Body of pancreas (tissue), 4 donors: Measurements from ENCODE around the gene PDE10A.

ENCODE experiments used
- CTCF ChIP-seq, 7 experiments: fragments of 450-650 bp in 4 of 7; fragments of 200-600 bp in 3 of 7; sonication (generic) in 3 of 7; IDR thresholded peaks; one replicate each; pipeline ENCODE4 v1.5.1; 2016 to 2019; ENCODE audit warnings: antibody characterized with exemption in 7 of 7
- POLR2A ChIP-seq, 3 donors: fragments of 450-650 bp; IDR thresholded peaks; one replicate each; pipeline ENCODE4 v1.6.1; 2016; ENCODE audit warnings: antibody characterized with exemption in 3 of 3, mild to moderate bottlenecking in 2 of 3

GRCh38 chr6:165439928-165440554, 223.0 kb downstream of the PDE10A start:
- TF ChIP-seq CTCF (IDR thresholded peaks at IDR 0.05) (peak; percentile 30 to 67 (median 56)), POLR2A (IDR thresholded peaks at IDR 0.05) (no peak)
